ENCODE measurements around the gene ADCY6. TPM values are rescaled to one million over a fixed set of nuclear protein-coding genes. Genes with fewer than 3 reads are reported as not detected.
"Not testable (repeated sequence)": the region's sequence is repeated elsewhere in the genome, so short reads cannot be mapped to it uniquely, and the experiment has no call there.

ADCY6 gene
- total RNA-seq, 1 donor from 2014 or later: 0.22 TPM

GRCh38 chr12:48765753-48766162 lies 23.1 kb downstream of the ADCY6 start:
- intact Hi-C loops (cut with micrococcal nuclease): no loop called here

GRCh38 chr12:48764521-48764920 lies 24.4 kb downstream of the ADCY6 start:
- intact Hi-C loops (cut with micrococcal nuclease): no loop called here

- intact Hi-C loops (cut with micrococcal nuclease): no loop called here
Observed at GRCh38 chr12:48758737-48759136, 30.2 kb downstream of the ADCY6 start.

- intact Hi-C loops (cut with micrococcal nuclease): no loop called here
Observed at GRCh38 chr12:48758186-48758585, 30.7 kb downstream of the ADCY6 start.

- intact Hi-C loops (cut with micrococcal nuclease): loop anchor here (5.0 kb wide), 1 partner anchor 141 kb away; no protein-coding TSS in a partner anchor
Observed at GRCh38 chr12:48750769-48751356, 38.0 kb downstream of the ADCY6 start.

GRCh38 chr12:48750215-48750614 lies 38.7 kb downstream of the ADCY6 start:
- intact Hi-C loops (cut with micrococcal nuclease): loop anchor here (5.0 kb wide), 1 partner anchor 142 kb away; no protein-coding TSS in a partner anchor

- intact Hi-C loops (cut with micrococcal nuclease): no loop called here
Observed at GRCh38 chr12:48744251-48745008, 44.5 kb downstream of the ADCY6 start.

GRCh38 chr12:48739618-48740269 lies 49.1 kb downstream of the ADCY6 start:
- intact Hi-C loops (cut with micrococcal nuclease): no loop called here

- intact Hi-C loops (cut with micrococcal nuclease): no loop called here
Observed at GRCh38 chr12:48736456-48736855, 52.4 kb downstream of the ADCY6 start.

GRCh38 chr12:48728807-48729206 lies 60.1 kb downstream of the ADCY6 start:
- intact Hi-C loops (cut with micrococcal nuclease): no loop called here

GRCh38 chr12:48720737-48721136 lies 68.2 kb downstream of the ADCY6 start:
- intact Hi-C loops (cut with micrococcal nuclease): not testable (repeated sequence)

GRCh38 chr12:48720171-48720570 lies 68.7 kb downstream of the ADCY6 start:
- intact Hi-C loops (cut with micrococcal nuclease): not testable (repeated sequence)

GRCh38 chr12:48719002-48719401 lies 69.9 kb downstream of the ADCY6 start:
- intact Hi-C loops (cut with micrococcal nuclease): loop anchor here (5.0 to 10.0 kb wide), 7 partner anchors 236 to 1026 kb away; partner anchors contain the start of genes ARF3, HDAC7, TMBIM6 and TUBA1B

GRCh38 chr12:48717252-48717695 lies 71.6 kb downstream of the ADCY6 start:
- intact Hi-C loops (cut with micrococcal nuclease): loop anchor here (1.0 to 10.0 kb wide), 9 partner anchors 36 to 1028 kb away; partner anchors contain the start of genes ARF3, HDAC7, PRKAG1 and TMBIM6

GRCh38 chr12:48716493-48717251 lies 72.2 kb downstream of the ADCY6 start, which contains the start of gene CCNT1:
CCNT1 (minus strand) TSS chr12:48716707; CDS start chr12:48716675, 32 bp downstream.
- intact Hi-C loops (cut with micrococcal nuclease): loop anchor here (1.0 to 10.0 kb wide), 18 partner anchors 34 to 1500 kb away; partner anchors contain the start of genes ARF3, ASB8, CACNB3 and DDX23

Other genes starting within 250 kb of the ADCY6 start
- gene LALBA, start 219.0 kb downstream of the ADCY6 start, total RNA-seq: not detected in 2 replicates
- gene KANSL2, start 106.9 kb downstream of the ADCY6 start, total RNA-seq: 46.1 and 48.9 TPM in 2 replicates
- gene CCNT1, start 72.4 kb downstream of the ADCY6 start, total RNA-seq: 49.1 and 59.0 TPM in 2 replicates
- 16.5 and 17.1 TPM in 2 replicates for gene CACNB3, start 29.4 kb upstream of the ADCY6 start, total RNA-seq
- gene DDX23, start 63.1 kb upstream of the ADCY6 start, total RNA-seq: 125 and 126 TPM in 2 replicates
- 4.0 and 5.6 TPM in 2 replicates for gene RND1, start 76.8 kb upstream of the ADCY6 start, total RNA-seq
- gene FKBP11, start 136.4 kb upstream of the ADCY6 start, total RNA-seq: 74.2 and 83.6 TPM in 2 replicates
- gene ARF3, start 168.4 kb upstream of the ADCY6 start, total RNA-seq: 150 and 164 TPM in 2 replicates
- gene WNT10B, start 182.6 kb upstream of the ADCY6 start, total RNA-seq: 1.3 and 1.6 TPM in 2 replicates
- gene WNT1, start 189.2 kb upstream of the ADCY6 start, total RNA-seq: 0.22 TPM in 1 of 2 replicates, not detected in the other
- gene DDN, start 210.3 kb upstream of the ADCY6 start, total RNA-seq: 0.07 and 0.29 TPM in 2 replicates
- gene PRKAG1, start 229.7 kb upstream of the ADCY6 start, total RNA-seq: 73.7 and 74.8 TPM in 2 replicates

Data from T-helper 1 cell treated with Interleukin-12 subunit alpha and Interleukin-12 subunit beta and Interleukin-4 antibody, amounts not matched to agents 30 ng/mL and 1 ng/mL, for 36 hours (primary cell).